ENCODE results near the gene MTG2. TPM values are rescaled to one million over a fixed set of nuclear protein-coding genes. Genes with fewer than 3 reads are reported as not detected.

Gene MTG2
- total RNA-seq, 1 donor from 2014 or later, result 14.9 TPM

DNA sequence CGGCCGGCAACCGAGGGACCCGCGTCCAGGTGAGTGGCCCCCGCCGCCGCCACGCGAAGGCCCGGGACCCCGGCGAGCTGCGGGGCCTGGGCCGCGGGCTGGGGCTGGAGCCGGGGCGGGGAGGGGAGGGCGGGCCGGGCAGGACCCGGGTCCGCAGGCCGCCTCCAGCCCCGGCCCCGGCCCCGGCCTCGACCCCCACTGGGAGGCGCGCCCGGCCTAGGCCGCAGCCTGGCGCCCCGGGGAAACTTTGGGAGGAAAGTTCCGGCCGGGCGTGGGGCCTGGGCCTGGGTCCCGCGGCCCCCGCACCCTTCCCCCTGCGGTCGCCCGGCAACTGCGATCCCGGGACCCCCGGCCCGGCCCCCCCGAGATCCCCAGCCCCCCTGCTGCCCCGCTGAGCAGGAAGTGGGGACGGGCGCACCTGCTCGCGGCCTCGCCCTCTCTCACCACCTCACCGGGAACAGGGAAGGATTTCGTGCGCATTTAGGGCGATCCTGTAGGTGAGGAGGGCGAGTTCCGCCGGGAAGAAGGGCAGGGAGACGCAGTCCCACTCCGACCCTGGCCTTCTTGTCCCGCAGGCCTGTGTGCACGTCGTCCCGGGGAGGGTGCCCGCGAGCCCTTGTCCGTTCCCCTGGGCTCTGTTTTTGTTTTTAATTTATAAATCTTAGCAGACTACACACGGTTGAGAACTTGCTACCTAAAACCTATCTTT, 55.9 kb downstream of the MTG2 start:
- TF ChIP-seq CTCF (conservative IDR thresholded peaks at IDR 0.05; ENCODE audit: low read depth, low read length), result no peak
- no peak for DNase-seq (ENCODE audit: low read depth)
- peak overlapping the region; percentile 81 for H3K4me3 ChIP-seq (ENCODE audit: low read depth, low read length)

DNA sequence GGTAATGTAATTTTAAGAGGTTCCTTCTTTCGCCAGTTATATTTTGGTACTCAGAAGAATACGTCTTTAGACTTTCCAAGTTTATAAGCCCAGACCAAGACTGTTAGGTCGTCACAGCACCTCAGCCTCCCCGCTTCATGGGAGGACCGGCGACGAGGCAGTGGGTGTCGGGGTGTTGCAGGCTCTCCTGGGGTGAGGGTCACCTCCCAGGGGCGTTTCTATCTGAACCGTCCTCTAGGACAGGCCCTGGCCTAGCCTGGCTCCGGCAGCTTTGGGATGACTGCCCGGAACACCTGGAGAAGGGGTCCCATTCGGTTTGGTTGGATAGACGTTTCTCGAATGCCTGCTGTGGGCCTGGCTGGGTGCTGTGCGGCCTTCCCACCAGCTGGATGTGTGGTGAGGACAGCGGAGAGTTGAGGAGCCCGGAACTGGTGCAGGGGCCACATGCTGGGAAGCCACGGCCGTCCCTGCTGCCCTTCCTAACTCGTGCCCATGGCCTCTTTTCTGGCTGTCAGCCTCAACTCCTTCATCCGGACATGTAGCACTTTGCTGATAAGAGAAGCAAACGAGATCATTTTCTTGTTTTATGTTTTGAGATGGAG, 56.6 kb downstream of the MTG2 start:
- DNase-seq (ENCODE audit: low read depth), result no peak
- no peak for TF ChIP-seq CTCF (conservative IDR thresholded peaks at IDR 0.05; ENCODE audit: low read depth, low read length)
- peak overlapping the region; percentile 81 for H3K4me3 ChIP-seq (ENCODE audit: low read depth, low read length)

GRCh38 chr20:62240020-62240685, 57.3 kb downstream of the MTG2 start:
- TF ChIP-seq CTCF (conservative IDR thresholded peaks at IDR 0.05; ENCODE audit: low read depth, low read length), result no peak
- no peak overlapping the region for H3K4me3 ChIP-seq (ENCODE audit: low read depth, low read length)
- DNase-seq (ENCODE audit: low read depth), result no peak

GRCh38 chr20:62241506-62241905, 58.7 kb downstream of the MTG2 start:
- DNase-seq (ENCODE audit: low read depth), result no peak
- no peak overlapping the region for H3K4me3 ChIP-seq (ENCODE audit: low read depth, low read length)
- TF ChIP-seq CTCF (conservative IDR thresholded peaks at IDR 0.05; ENCODE audit: low read depth, low read length), result no peak

GRCh38 chr20:62242176-62242575, 59.3 kb downstream of the MTG2 start:
- H3K4me3 ChIP-seq (ENCODE audit: low read depth, low read length), result no peak overlapping the region
- no peak for DNase-seq (ENCODE audit: low read depth)
- no peak for TF ChIP-seq CTCF (conservative IDR thresholded peaks at IDR 0.05; ENCODE audit: low read depth, low read length)

GRCh38 chr20:62243106-62243505, 60.3 kb downstream of the MTG2 start:
- H3K4me3 ChIP-seq (ENCODE audit: low read depth, low read length), result no peak overlapping the region
- TF ChIP-seq CTCF (conservative IDR thresholded peaks at IDR 0.05; ENCODE audit: low read depth, low read length), result no peak
- no peak for DNase-seq (ENCODE audit: low read depth)

All from epithelial cell of proximal tubule (primary cell).